HEK293T (cell line): ENCODE measurements around the gene GUCY1A1.

ENCODE experiments used
- BHLHE40 ChIP-seq: fragments of 450-650 bp; IDR thresholded peaks from 2 replicates; pipeline ENCODE4 v1.6.1; 2016; ENCODE audit warnings: mild to moderate bottlenecking, moderate library complexity, borderline replicate concordance
- CTBP1 ChIP-seq: fragments of 450-650 bp; IDR thresholded peaks from 2 replicates; pipeline ENCODE4 v1.6.1; 2016; ENCODE audit warnings: borderline replicate concordance
- HDGF ChIP-seq: fragments of 450-650 bp; IDR thresholded peaks from 2 replicates; pipeline ENCODE4 v1.6.1; 2017; ENCODE audit warnings: antibody characterized with exemption, borderline replicate concordance
- L3MBTL2 ChIP-seq: fragments of 450-650 bp; conservative IDR thresholded peaks from 2 replicates; pipeline ENCODE4 v1.6.1; 2016; ENCODE audit warnings: mild to moderate bottlenecking
- NFRKB ChIP-seq: fragments of 450-650 bp; IDR thresholded peaks from 2 replicates; pipeline ENCODE4 v1.6.1; 2016; ENCODE audit warnings: mild to moderate bottlenecking, moderate library complexity
- SP1 ChIP-seq: fragments of 450-650 bp; IDR thresholded peaks from 2 replicates; pipeline ENCODE4 v1.6.1; 2017
- ZNF384 ChIP-seq: fragments of 450-650 bp; IDR thresholded peaks from 2 replicates; pipeline ENCODE4 v1.6.1; 2016

- TF ChIP-seq CTBP1 (no peak), SP1 (no peak), ZNF384 (no peak), BHLHE40 (no peak), HDGF (no peak), NFRKB (no peak), L3MBTL2 (no peak)
Observed at GRCh38 chr4:155738548-155738947, 71.9 kb downstream of the GUCY1A1 start.
